KBM-7 (cell line): ENCODE data around the gene TAS2R7.

Experiments used
- DNase-seq: peaks from one replicate; pipeline ENCODE4 v3.0.0-alpha.2; 2015
- in situ Hi-C: fragments of 300-500 bp; cut with MboI; formaldehyde crosslinking; loops from 2 replicates; pipeline ENCODE4 v1.14.3; 2020; ENCODE audit warnings: low sequenced_read_pairs, low pct_unique_long_range_greater_than_20kb, mixed read lengths

The TAS2R7 gene

DNA sequence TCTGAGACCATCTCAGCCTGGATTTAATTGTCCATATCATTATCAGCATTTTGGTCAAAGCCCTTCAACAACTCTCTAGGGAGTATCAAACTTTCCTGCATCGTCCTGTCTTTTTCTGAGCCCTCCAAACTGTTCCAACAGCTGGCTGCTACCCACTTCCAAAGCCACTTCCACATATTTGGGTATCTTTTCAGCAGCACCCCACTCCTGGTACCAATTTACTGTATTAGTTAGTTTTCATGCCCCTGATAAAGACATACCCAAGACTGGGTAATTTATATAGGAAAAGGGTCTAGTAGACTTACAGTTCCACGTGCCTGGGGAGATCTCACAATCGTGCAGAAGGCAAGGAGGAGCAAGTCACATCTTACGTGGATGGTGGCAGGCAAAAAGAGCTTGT lies 46.2 kb downstream of the TAS2R7 start:
- in situ Hi-C loops: loop anchor here (25.0 kb wide), 1 partner anchor 431 kb away; the partner anchor contains the start of gene TAS2R42

DNA sequence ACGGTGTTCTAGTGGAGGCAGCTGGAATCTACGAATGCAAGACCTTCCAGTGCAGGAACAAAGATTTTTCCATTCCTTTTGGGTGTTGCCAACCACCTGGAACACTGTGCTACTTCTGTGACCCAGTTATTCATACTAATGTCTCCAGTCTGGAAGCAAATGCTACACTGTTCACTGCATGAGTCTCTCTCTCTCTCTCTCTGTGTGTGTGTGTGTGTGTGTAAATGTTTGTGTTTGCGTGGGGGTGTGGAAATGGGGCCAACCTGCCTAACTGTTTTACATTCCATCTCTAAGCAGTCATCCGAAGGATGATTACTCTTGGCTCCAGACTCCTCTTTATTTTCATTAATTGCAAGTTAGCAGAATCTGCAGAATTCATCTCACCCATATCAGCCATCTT lies 49.4 kb downstream of the TAS2R7 start:
- in situ Hi-C loops: loop anchor here (25.0 kb wide), 1 partner anchor 434 kb away; the partner anchor contains the start of gene TAS2R42
- DNase-seq: no peak

More for the DNA sequence above, 46.2 kb downstream of the TAS2R7 start:
- no peak for DNase-seq
